Measurements from ENCODE around the gene PDE8A. TPM values are rescaled to one million over a fixed set of nuclear protein-coding genes. Genes with fewer than 3 reads are reported as not detected.

Gene PDE8A
- total and polyA plus RNA-seq, 7 donors, result 27.8 to 45.5 (median 39.0) TPM

GRCh38 chr15:85016275-85016674, 34.6 kb downstream of the PDE8A start:
- Histone ChIP-seq H3K4me3 (no peak overlapping the region), H3K27me3 (no peaks in the 10 kb centered on the region), H3K27ac (no peak overlapping the region), H3K36me3 (no peaks in the 10 kb centered on the region), H3K4me1 (peaks cover 0 to 11% (median 3%) of the 10 kb centered on the region in 4 donors), H3K9me3 (no peaks in the 10 kb centered on the region)
- intact Hi-C loops (cut with DNase I), result no loop called here
- DNase-seq, result no peak
- TF ChIP-seq POLR2AphosphoS5 (IDR thresholded peaks at IDR 0.05), result no peak
- no peak for TF ChIP-seq POLR2A (IDR thresholded peaks at IDR 0.05)
- no peak for TF ChIP-seq EP300 (IDR thresholded peaks at IDR 0.05)
- TF ChIP-seq CTCF (IDR thresholded peaks at IDR 0.05), result no peak

- intact Hi-C loops (cut with DNase I), result no loop called here
- TF ChIP-seq EP300 (IDR thresholded peaks at IDR 0.05) (no peak), POLR2AphosphoS5 (IDR thresholded peaks at IDR 0.05) (no peak), POLR2A (IDR thresholded peaks at IDR 0.05) (no peak), CTCF (IDR thresholded peaks at IDR 0.05) (no peak)
- WGBS, 2 donors, result 82 to 86% methylated on average over 15 of the region's 15 CpGs
Measured at GRCh38 chr15:85019815-85020590, 38.3 kb downstream of the PDE8A start.

GRCh38 chr15:85021409-85021808, 39.8 kb downstream of the PDE8A start:
- DNase-seq, result no peak
- WGBS, 2 donors, result 95 to 96% methylated on average over 3 of the region's 3 CpGs
- Histone ChIP-seq H3K4me3 (no peak overlapping the region), H3K9me3 (no peaks in the 10 kb centered on the region), H3K27me3 (no peaks in the 10 kb centered on the region), H3K27ac (no peak overlapping the region), H3K36me3 (no peaks in the 10 kb centered on the region), H3K4me1 (peaks cover 0 to 26% (median 15%) of the 10 kb centered on the region in 4 donors)
- intact Hi-C loops (cut with DNase I), result no loop called here
- TF ChIP-seq POLR2AphosphoS5 (IDR thresholded peaks at IDR 0.05) (no peak), CTCF (IDR thresholded peaks at IDR 0.05) (no peak), EP300 (IDR thresholded peaks at IDR 0.05) (no peak), POLR2A (IDR thresholded peaks at IDR 0.05) (no peak)

More at GRCh38 chr15:85019815-85020590, 38.3 kb downstream of the PDE8A start:
- H3K36me3 ChIP-seq, result no peaks in the 10 kb centered on the region
- H3K4me1 ChIP-seq, result peaks cover 0 to 12% (median 1%) of the 10 kb centered on the region in 4 donors
- no peak overlapping the region for H3K27ac ChIP-seq
- H3K27me3 ChIP-seq, result no peaks in the 10 kb centered on the region
- H3K9me3 ChIP-seq, result no peaks in the 10 kb centered on the region
- no peak for DNase-seq
- H3K4me3 ChIP-seq, result no peak overlapping the region

GRCh38 chr15:85022860-85023403, 41.3 kb downstream of the PDE8A start:
- H3K4me1 ChIP-seq, result peaks cover 0 to 37% (median 25%) of the 10 kb centered on the region in 4 donors
- 42 to 72% methylated on average over 6 of the region's 6 CpGs for WGBS, 2 donors
- no peak overlapping the region for H3K4me3 ChIP-seq
- no peaks in the 10 kb centered on the region for H3K27me3 ChIP-seq
- no peak overlapping the region for H3K27ac ChIP-seq
- TF ChIP-seq CTCF (IDR thresholded peaks at IDR 0.05), result no peak
- TF ChIP-seq POLR2AphosphoS5 (IDR thresholded peaks at IDR 0.05), result no peak
- TF ChIP-seq POLR2A (IDR thresholded peaks at IDR 0.05), result no peak
- no peak for TF ChIP-seq EP300 (IDR thresholded peaks at IDR 0.05)
- H3K9me3 ChIP-seq, result no peaks in the 10 kb centered on the region
- intact Hi-C loops (cut with DNase I), result no loop called here
- H3K36me3 ChIP-seq, result no peaks in the 10 kb centered on the region
- no peak for DNase-seq
